Sigmoid colon (tissue), 7 donors: ENCODE data around the gene PLD1. TPM values are rescaled to one million over a fixed set of nuclear protein-coding genes. Genes with fewer than 3 reads are reported as not detected.

Experiments
- DNase-seq: peaks from one replicate; pipeline ENCODE4 v3.0.0-alpha.2; 2019
- H3K27ac ChIP-seq, 4 donors: fragments of 200-600 bp; sonication (generic); one replicate each; pipeline ENCODE4 v1.5.1; 2016 to 2019; ENCODE audit warnings: mild to moderate bottlenecking in 1 of 4
- H3K27me3 ChIP-seq, 3 donors: fragments of 200-600 bp; sonication (generic); one replicate each; pipeline ENCODE4 v1.5.1; 2019; ENCODE audit warnings: mild to moderate bottlenecking in 1 of 3
- H3K36me3 ChIP-seq, 4 donors: fragments of 200-600 bp; sonication (generic); one replicate each; pipeline ENCODE4 v1.5.1; 2016 to 2019
- H3K4me1 ChIP-seq, 4 donors: fragments of 200-600 bp; sonication (generic); one replicate each; pipeline ENCODE4 v1.5.1; 2017 to 2019
- H3K4me3 ChIP-seq, 4 donors: fragments of 200-600 bp; sonication (generic); one replicate each; pipeline ENCODE4 v1.5.1; 2017 to 2019; ENCODE audit warnings: mild to moderate bottlenecking in 2 of 4, moderate library complexity in 1 of 4
- H3K9me3 ChIP-seq, 4 donors: fragments of 200-600 bp in 3 of 4; sonication (generic) in 3 of 4; one replicate each; pipeline versions ENCODE4 v1.5.1 to v1.6.1; 2013 to 2019
- EP300 ChIP-seq, 4 donors: sonication (generic); formaldehyde crosslinking; IDR thresholded peaks; one replicate each; pipeline ENCODE4 v1.6.1; 2017; ENCODE audit warnings: antibody characterized with exemption in 4 of 4
- POLR2A ChIP-seq, 2 donors: fragments of 450-650 bp; IDR thresholded peaks; one replicate each; pipeline ENCODE4 v1.6.1; 2016; ENCODE audit warnings: antibody characterized with exemption in 2 of 2, mild to moderate bottlenecking in 2 of 2, moderate library complexity in 2 of 2
- POLR2AphosphoS5 ChIP-seq, 4 donors: sonication (generic); formaldehyde crosslinking; IDR thresholded peaks; one replicate each; pipeline ENCODE4 v1.6.1; 2017; ENCODE audit warnings: antibody characterized with exemption in 4 of 4
- WGBS, 2 donors: extraction: QIAGEN DNeasy Blood & Tissue Kit; methylation state at CpG; one replicate each; pipeline ENCODE4 v1.1.7; 2013; 5-methylcytosine and 5-hydroxymethylcytosine counted together
- intact Hi-C: fragments of 100-400 bp; cut with DNase I; formaldehyde crosslinking; loops from one replicate; pipeline ENCODE4 v1.15.1; 2023
- polyA plus RNA-seq, 3 donors: library from polyadenylated mRNA; stranded (reverse); fragments of 200-250 nt; gene quantifications; one replicate each; pipeline ENCODE4 v1.2.3, GENCODE V29; 2013
- total RNA-seq, 4 donors: library from RNA; depleted of rRNA; stranded (reverse); fragments of >200 nt; gene quantifications; one replicate each; pipeline ENCODE4 v1.1.0, GENCODE V29; 2016
- TF ChIP-seq, protein P1 (sequence below), 4 experiments: fragments of 450-650 bp in 3 of 4; fragments of 200-600 bp in 1 of 4; IDR thresholded peaks; one replicate each; pipeline ENCODE4 v1.5.1; 2016 to 2019; ENCODE audit warnings: antibody characterized with exemption in 4 of 4, mild to moderate bottlenecking in 3 of 4, moderate library complexity in 2 of 4
- donor health status: healthy with polysubstance abuse.
- donor health status: Bipolar disorder and iron deficiency.
- donor health status: healthy.

Gene PLD1
- total and polyA plus RNA-seq, 7 donors = 8.6 to 24.3 (median 12.2) TPM

DNA sequence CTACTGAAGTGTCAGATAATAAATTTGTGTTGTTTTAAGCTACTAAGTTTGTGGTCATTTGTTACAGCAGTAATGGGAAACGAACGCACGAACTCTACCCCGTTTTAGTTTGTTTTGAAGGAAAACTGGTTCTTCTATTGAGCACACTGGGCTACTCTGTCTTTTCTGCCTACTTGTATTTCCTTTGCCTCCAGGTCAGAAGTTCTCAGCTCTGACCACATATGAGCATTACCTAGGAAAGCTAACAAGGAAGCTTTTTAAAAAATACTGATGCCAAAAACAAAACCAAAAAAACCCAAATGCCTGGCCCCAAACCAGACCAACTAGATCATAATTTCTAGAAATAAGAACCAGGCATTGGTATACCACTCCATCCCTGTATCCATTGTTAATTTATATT lies 193.5 kb downstream of the PLD1 start:
- intact Hi-C loops = no loop called here
- H3K4me1 ChIP-seq = no peaks in the 10 kb centered on the region
- H3K27ac ChIP-seq = no peak overlapping the region
- no peaks in the 10 kb centered on the region for H3K9me3 ChIP-seq
- no peaks in the 10 kb centered on the region for H3K27me3 ChIP-seq
- no peak for DNase-seq
- no peak for TF ChIP-seq EP300 (IDR thresholded peaks at IDR 0.05)
- TF ChIP-seq, protein P1, sequence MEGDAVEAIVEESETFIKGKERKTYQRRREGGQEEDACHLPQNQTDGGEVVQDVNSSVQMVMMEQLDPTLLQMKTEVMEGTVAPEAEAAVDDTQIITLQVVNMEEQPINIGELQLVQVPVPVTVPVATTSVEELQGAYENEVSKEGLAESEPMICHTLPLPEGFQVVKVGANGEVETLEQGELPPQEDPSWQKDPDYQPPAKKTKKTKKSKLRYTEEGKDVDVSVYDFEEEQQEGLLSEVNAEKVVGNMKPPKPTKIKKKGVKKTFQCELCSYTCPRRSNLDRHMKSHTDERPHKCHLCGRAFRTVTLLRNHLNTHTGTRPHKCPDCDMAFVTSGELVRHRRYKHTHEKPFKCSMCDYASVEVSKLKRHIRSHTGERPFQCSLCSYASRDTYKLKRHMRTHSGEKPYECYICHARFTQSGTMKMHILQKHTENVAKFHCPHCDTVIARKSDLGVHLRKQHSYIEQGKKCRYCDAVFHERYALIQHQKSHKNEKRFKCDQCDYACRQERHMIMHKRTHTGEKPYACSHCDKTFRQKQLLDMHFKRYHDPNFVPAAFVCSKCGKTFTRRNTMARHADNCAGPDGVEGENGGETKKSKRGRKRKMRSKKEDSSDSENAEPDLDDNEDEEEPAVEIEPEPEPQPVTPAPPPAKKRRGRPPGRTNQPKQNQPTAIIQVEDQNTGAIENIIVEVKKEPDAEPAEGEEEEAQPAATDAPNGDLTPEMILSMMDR (IDR thresholded peaks at IDR 0.05) = no peak
- TF ChIP-seq POLR2AphosphoS5 (IDR thresholded peaks at IDR 0.05) = no peak
- TF ChIP-seq POLR2A (IDR thresholded peaks at IDR 0.05) = no peak
- H3K4me3 ChIP-seq = no peak overlapping the region
- peaks cover 0 to 5% (median 0%) of the 10 kb centered on the region in 4 donors for H3K36me3 ChIP-seq
- WGBS, 2 donors = 94 to 96% methylated on average over 4 of the region's 4 CpGs

DNA sequence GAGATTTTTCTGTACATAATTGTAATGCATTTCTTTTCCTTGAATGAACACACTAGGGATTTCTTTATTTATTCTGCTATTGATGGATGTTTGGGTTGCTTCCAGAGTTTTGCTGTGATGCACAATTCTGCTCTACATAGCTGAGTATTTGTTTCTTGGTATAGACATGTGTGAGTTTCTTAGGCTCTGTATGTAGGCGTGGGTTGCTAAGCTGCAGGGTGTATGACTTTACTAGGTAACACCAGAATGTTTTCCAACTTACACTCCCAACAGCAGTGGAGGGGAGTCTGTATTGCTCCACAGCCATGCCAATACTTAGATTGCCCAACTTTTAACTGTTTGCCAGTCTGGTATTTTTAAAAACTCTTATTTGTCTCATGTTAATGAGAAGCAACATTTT lies 194.6 kb downstream of the PLD1 start:
- Histone ChIP-seq H3K4me1 (no peaks in the 10 kb centered on the region), H3K36me3 (peaks cover 0 to 5% (median 0%) of the 10 kb centered on the region in 4 donors), H3K4me3 (no peak overlapping the region), H3K27ac (no peak overlapping the region), H3K9me3 (no peaks in the 10 kb centered on the region), H3K27me3 (no peaks in the 10 kb centered on the region)
- 82 to 91% methylated on average over 1 of the region's 1 CpG for WGBS, 2 donors
- intact Hi-C loops = no loop called here
- TF ChIP-seq, protein P1 (IDR thresholded peaks at IDR 0.05) = no peak
- TF ChIP-seq POLR2A (IDR thresholded peaks at IDR 0.05) (no peak), EP300 (IDR thresholded peaks at IDR 0.05) (no peak), POLR2AphosphoS5 (IDR thresholded peaks at IDR 0.05) (no peak)
- DNase-seq = no peak

DNA sequence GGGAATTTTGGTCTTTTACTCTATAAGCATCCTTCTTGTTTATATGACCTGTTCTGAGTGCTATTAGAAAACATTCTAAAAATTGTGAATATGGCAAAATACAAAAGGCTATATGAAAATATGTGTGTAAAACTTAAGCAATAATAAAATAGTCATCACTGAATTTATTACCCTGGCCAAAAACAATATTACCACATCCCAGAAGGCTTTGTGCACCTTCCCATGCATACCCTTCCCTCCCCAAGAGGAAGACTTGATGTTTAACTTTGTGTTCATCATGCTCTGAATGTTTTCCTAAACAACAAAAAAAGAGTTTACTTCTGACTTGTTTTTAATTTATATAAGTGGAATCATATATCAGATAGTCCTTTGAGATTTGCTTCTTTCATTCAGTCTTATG lies 195.0 kb downstream of the PLD1 start:
- intact Hi-C loops = no loop called here
- no peak overlapping the region for H3K27ac ChIP-seq
- no peaks in the 10 kb centered on the region for H3K27me3 ChIP-seq
- H3K9me3 ChIP-seq = no peaks in the 10 kb centered on the region
- H3K4me1 ChIP-seq = no peaks in the 10 kb centered on the region
- H3K4me3 ChIP-seq = no peak overlapping the region
- no peak for DNase-seq
- no peak for TF ChIP-seq EP300 (IDR thresholded peaks at IDR 0.05)
- TF ChIP-seq, protein P1 (IDR thresholded peaks at IDR 0.05) = no peak
- TF ChIP-seq POLR2AphosphoS5 (IDR thresholded peaks at IDR 0.05) = no peak
- peaks cover 0 to 5% (median 0%) of the 10 kb centered on the region in 4 donors for H3K36me3 ChIP-seq

DNA sequence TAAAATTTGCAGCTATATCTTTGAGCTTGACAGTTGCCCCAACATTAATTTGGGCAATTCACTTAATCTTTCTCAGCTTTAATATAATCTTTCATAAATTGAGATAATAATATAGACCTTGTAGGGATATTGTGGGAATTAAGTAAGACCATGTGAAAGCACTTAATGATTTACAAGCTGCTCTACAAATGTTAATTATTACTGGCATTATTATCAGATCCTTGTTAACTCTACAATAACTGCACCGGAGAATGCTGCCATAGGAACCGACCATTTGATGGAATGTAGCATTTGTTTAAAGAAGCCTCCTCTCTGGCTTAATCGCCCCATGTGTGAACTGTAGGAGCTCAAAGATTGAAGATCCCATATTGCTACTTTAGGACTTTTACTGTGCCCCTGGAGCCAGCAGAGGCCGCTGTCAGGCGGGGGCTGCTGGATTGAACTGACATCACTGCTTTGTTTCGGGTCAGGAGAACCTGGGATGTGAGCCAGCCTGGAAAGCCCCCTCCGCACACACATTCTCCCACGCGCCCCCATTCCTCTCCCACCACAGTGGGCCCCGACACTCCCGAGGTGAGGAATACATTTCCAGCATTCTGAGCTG lies 195.9 kb downstream of the PLD1 start:
- H3K4me1 ChIP-seq = no peaks in the 10 kb centered on the region

More for the DNA sequence above, 195.9 kb downstream of the PLD1 start:
- Histone ChIP-seq H3K27me3 (no peaks in the 10 kb centered on the region), H3K4me3 (no peak overlapping the region), H3K36me3 (peaks cover 0 to 5% (median 0%) of the 10 kb centered on the region in 4 donors), H3K27ac (no peak overlapping the region), H3K9me3 (no peaks in the 10 kb centered on the region)
- intact Hi-C loops = no loop called here
- DNase-seq = no peak
- WGBS, 2 donors = 56 to 86% methylated on average over 11 of the region's 11 CpGs
- TF ChIP-seq EP300 (IDR thresholded peaks at IDR 0.05) = no peak
- TF ChIP-seq, protein P1 (IDR thresholded peaks at IDR 0.05) = peak in 2 of 4 experiments; percentile 16 to 39
